GM19240 (cell line): ENCODE results near the gene SLC9A9.

Source experiments
- DNase-seq: peaks from one replicate; pipeline ENCODE4 v3.0.0; 2011; ENCODE audit warnings: low spot score; ENCODE audit not compliant: insufficient read length

Gene SLC9A9

DNA sequence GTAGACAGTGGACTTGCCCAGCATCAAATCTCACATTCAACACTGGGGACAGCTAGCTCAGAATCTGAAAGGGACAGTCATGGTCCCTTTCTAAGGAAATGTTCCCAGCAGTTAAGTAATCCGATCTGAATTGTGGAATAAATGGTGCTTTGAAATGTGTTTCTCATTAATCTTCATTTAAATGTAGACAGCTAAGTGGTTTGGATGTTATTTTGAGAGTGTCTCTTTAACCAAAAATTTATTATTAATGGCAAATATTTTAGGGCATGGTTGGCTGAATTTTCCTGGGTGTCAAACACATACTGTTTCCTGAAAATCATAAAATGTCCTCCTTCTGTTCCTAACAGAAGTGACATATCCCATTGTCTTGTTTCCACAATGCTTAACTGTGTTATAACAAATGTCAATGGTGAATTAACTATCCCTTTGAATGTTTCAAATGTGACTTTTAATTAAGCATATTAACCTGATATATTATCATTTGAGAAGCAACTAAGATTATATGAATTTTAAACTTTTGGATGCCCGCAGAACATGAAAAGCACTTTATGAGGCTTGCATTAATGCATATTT lies 517.9 kb downstream of the SLC9A9 start:
- no peak for DNase-seq

DNA sequence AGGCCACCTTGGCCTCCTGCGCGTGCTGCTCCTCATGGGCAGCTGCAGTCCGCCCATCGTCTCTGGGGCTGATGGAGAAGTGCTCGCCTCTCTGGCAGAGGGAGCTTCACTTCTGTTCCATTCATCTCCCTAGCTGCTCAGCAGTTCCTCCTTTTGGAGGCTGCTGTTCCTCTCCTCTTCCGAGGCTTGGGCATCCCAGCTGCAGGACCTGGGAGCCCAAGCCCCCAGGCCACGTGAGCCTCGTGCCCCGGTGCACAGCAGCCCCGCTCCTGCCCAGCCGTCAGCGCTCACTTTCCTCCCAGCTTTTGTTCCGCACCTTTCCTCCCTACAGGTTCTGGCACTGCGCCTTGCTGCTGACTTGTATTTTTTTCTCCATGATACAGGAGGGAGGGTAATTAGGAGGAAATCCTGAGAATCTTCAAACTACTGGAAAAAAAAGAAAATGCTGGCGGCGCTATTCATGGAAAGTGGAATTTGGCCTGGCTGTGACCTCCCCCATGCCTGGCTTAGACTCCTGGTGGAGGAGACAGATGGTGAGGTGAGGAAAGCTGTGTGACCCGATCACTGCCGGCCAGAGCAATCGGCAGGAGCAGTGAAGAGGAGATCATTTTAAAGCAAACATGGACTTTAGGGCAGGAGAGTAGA lies 518.6 kb downstream of the SLC9A9 start:
- no peak for DNase-seq

- no peak for DNase-seq
Measured at GRCh38 chr3:143328451-143328850, 519.8 kb downstream of the SLC9A9 start.

DNA sequence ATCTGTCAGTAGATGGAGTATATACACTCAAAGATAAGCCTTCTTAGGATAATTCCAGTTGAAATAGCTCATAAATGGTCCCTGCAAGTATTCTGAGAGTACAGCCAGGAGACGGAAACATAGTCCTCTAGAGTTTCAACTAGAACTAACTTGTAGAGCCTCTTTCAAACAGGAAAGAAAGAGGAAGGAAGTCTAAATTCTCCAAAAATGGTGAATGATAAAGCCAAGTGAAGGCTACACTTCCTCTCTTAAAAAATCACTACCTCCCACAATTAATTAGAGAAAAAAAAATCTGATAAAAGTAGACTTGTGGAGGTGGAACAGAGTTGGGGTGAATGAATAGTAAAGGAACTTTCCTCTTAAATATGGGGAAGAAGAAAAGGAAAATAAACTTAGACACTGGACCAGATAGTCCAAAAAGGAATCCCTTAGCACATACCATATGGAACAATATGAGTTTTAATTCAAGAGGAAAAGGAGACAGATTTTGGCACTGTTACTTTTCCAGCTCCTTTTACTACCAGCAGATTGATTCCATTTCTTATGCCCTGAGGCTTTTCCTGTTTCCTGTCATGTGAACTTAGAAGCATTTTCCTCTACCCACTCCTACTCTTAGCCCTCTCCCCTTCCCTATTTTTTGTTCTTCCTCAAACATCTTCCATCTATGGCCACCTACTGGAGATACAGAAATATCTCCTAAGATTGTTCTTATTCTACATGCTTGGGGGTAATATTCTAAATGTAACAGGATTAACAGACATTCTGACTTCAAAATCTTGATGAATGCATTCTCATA lies 521.1 kb downstream of the SLC9A9 start:
- DNase-seq, result no peak

DNA sequence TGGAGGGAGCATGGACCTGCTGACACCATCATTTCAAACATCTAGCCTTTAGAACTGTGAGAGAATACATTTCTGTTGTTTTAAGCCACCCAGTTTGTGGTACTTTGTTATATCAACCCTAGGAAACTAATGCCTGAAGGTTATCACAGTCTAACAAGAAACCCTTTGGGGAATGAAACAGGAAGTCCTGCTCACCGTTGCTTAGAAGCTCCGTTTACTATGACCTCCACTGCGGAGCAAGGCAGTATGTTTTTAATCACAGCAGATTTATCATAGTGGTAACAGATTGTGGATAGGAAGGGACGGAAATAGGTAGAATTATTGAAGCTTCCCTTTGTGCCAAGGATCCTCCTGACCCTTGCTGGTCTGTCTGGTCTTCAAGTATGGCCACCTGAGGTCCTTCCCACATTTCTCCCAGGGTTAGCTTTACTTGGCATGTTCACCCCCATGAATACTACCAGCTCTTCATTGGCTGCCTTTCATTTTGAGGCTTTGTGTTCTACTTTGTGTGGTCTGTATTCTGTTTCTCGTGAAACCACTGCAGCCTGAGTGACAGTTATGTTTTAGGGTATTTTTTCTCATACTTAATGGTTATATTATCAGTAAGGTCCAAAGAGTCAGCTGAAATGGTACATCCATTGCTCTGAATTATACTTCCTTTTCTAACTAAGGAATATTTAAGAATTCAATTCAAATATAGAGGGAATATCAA lies 527.1 kb downstream of the SLC9A9 start:
- no peak for DNase-seq

DNA sequence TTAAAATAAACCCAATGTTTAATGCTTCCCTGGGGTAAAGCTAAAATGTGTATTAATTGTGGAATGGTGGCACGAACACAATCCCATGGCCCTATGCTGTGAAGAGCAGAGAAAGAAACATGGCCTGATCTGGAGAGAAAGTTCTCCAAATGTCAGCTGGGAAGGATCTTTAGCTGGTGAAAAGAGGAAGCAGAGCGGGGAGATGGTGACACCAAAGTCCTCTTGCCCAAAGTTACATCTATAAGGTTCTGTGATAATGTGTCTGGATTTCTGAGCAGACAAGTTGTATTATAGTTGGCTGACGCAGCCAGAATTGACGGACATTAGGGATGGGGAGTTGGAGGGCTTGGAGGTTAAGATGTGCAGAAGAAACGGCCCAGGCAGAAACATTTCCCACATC lies 532.5 kb downstream of the SLC9A9 start:
- DNase-seq, result no peak

DNA sequence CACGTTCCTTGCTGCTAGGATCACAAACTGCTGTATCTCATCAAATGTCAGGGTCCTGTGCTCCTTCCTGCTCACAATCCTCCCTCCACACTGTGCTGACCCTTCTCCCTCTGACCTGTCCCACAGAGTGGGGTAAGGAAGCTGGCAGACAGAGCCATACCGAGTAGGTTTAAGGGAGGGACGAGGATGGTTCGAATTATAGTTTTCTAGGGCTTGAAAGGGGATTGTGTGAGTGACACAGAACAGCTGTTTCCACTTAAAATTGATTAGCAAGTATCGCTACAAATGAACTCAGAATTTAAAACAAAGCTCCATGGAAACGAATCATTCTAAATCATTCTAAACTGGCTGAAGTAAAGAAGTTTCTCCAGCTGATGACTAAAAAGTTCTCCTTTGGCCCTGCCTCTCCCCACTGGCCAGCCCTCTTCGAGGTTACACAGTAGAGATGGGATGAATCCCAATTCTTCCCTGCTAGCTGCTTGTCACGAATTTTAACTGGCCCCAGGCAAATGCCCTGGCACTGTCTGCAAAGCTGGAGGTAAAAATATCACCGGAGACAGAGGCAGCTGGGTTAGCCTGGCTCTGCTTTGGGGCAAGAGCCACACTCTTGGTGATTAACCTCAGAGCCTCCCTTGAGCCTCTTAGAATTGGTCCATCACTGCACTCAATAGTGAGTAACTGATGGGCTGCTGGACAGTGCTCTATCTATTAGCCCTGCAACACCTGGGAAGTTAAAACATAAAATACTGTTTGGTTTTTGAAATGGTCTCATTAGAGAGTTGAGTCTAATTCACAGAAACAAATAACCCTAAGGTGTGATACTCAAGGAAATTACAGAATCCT lies 533.8 kb downstream of the SLC9A9 start:
- no peak for DNase-seq

- no peak for DNase-seq
Measured at GRCh38 chr3:143313893-143314188, 534.4 kb downstream of the SLC9A9 start.

GRCh38 chr3:143313025-143313892 lies 535.0 kb downstream of the SLC9A9 start:
- no peak for DNase-seq

DNA sequence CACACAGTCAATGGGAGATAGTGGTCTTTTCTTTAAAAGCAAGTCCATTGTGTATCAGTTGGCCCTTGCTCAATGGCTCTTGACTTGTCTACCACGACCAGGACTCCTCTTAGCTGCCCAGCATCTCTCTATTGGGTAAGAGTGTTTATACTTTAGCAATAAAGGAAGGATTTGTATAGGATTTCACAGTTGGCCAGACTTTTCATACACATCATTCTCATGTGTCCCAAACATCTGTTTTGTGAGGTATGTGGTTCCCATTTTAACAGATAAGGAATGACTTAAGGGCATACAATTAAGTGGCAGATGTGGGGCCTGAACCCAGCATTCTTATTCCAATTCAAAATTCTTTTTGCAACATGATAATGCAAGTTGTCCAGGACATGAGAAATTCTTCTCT lies 537.2 kb downstream of the SLC9A9 start:
- no peak for DNase-seq

DNA sequence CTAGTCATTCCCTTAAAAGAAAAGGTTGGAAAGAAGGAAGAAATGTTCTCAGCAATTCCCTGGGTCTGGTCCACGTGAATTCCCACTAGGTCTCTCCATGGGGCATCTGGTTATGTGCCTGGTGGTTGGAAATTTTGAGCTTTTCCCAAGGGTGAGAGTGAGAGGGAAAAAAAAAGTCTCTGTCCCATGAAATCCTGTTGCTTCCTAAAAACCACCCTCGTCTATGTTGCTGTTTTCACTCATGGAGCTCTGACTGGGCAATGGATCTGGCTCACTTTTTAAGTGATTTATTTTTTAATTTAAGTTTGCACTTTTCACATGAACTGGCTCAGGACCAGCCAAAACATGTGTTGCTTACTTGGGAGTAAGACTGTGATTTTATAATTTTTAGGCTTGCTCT lies 538.6 kb downstream of the SLC9A9 start:
- DNase-seq, result no peak

GRCh38 chr3:143307613-143308183 lies 540.6 kb downstream of the SLC9A9 start:
- DNase-seq, result no peak

DNA sequence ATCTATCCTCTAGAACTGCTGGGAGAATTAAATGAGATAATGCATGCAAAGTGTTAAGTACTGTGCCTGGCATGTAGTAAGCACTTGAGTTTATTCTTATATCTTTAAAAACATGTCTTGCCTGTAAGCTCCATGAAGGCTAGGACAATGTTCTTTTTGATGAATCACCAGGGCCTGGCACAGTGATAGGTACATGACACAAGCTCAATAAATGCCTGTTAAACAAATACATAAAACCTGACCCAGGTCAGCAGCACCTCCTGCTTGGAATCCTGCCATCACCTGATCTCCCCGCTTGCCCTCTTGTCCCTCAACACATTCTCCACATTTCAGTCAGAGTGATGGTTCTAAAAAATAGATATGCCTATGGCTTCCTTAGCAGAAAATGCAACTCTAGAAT lies 541.9 kb downstream of the SLC9A9 start:
- DNase-seq, result no peak

- no peak for DNase-seq
Measured at GRCh38 chr3:143302638-143303171, 545.6 kb downstream of the SLC9A9 start.

DNA sequence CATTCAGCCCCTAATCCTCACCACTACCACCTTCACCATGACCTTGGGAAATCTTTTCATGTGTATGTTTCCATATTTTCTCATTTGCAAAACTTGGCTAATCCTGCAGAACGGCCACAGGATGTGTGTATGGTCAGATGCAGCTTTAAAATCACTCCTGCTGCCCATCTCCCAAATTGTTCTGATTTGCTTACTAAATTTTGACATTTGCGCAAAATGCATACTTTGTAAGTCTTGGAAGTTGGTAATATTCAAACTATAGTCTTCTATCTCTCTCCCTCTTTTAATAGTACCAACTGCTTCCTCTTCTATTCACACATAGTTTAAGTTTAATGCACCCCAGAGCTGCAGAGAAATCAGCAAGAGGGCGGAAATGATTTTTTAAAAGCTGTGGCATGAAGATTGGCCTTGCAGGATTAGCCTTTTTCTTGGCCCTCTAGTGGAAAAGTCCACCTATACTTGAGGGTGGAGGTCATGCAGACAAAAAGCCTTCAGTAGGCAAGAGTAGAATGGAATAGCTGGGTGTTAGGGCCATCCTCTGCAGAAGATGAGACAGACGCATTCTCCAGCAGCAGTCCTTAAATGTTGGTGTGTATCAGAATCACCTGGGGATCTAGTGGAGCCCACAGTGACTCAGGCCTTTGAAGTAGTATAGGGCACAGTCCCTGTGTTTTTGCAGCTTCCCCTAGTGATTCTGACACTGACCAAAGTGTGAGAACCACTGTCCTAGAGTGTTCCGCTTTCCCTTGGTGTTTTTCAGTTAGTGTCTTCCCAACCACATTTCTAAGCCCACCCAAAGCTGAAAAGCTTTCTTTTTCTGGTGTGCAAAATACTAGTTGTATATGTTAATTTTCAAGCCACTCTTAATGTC lies 547.0 kb downstream of the SLC9A9 start:
- no peak for DNase-seq

- DNase-seq, result no peak
Measured at GRCh38 chr3:143298886-143299535, 549.3 kb downstream of the SLC9A9 start.

DNA sequence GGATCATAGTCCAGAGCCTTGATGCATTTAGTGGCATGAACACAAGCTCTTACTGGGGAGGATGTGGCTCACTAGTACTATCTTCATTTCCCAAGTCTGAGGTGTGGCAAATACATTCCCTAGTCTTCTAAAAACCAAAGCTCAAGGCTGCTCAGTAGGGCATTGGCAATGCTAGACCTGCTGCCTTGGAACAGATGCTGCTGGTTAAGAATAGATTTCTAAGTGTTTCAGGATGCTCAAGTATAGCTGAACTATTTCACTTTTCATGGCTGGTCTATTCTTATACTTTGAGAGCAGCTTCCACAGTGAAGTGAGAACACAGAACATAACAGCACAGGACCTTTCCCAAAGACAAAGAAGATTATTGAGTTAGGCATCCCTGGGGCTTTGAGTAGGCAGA lies 549.9 kb downstream of the SLC9A9 start:
- no peak for DNase-seq
